GM12892 (cell line): ENCODE results near the gene RHBG.

Source experiments
- POLR2A ChIP-seq: IDR thresholded peaks from 2 replicates; pipeline ENCODE4 v1.6.1; 2011; ENCODE audit warnings: low read depth, low read length, control low read depth
- POLR2AphosphoS5 ChIP-seq: IDR thresholded peaks from 2 replicates; pipeline ENCODE4 v1.6.1; 2011; ENCODE audit warnings: low read depth, low read length, control low read depth
- TAF1 ChIP-seq: IDR thresholded peaks from 2 replicates; pipeline ENCODE4 v1.6.1; 2011; ENCODE audit warnings: low read depth, mild to moderate bottlenecking, control low read depth, low read length, borderline replicate concordance

DNA sequence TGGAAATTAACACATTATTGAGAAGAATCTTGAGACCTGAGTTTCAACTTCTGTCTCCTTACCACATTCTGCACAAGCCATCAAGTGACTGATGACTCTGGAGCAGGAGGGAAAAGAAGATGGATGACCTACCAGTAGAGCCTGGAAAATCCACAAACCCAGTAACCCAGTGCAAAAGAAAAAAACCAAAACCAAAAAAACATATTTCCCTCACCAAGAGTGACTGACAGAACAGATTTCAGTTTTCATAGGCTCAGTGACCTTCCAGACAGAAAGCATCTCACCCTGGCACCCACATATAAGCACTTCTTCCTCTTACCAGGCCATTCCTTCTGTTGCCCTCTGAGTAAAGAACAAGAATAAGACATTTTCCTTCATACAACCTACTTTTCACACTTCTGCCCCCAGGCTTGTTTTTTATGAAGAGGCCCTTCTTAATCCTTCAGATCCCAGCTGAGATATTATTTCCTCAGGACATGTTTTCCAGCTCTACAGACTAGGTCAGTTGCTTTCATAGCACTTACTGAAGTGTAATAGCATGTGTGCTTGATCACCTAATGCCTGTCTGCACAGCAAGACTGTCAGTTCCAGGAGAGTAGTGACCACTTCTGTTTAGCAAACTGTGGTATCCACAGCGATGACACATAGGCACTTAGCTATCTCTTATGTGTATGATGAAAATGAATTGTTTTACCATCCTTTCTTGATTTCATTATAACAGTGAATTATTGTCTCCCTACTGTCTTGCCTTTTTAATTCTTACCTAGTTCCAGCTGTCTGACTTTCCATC lies 26.6 kb upstream of the RHBG start:
- TF ChIP-seq POLR2AphosphoS5: no peak
- no peak for TF ChIP-seq POLR2A
- no peak for TF ChIP-seq TAF1
